Endothelial cell of umbilical vein (primary cell): ENCODE results near the gene IQCE.

Experiments
- CTCF ChIP-seq, 2 donors: IDR thresholded peaks; 1 replicate in 1 of 2; 2 replicates in 1 of 2; pipeline ENCODE4 v1.5.1; 2011; ENCODE audit warnings: low read length in 2 of 2, mild to moderate bottlenecking in 2 of 2, moderate library complexity in 2 of 2, control low read depth in 1 of 2, inconsistent platforms in 1 of 2, low read depth in 1 of 2; ENCODE audit not compliant: insufficient read depth in 1 of 2; ENCODE audit errors: extremely low read depth in 1 of 2
- EZH2 ChIP-seq: IDR thresholded peaks from 2 replicates; pipeline ENCODE4 v1.6.1; 2012; ENCODE audit warnings: borderline replicate concordance, low read depth, mild to moderate bottlenecking, moderate library complexity, low read length, inconsistent platforms; ENCODE audit not compliant: severe bottlenecking
- JUN ChIP-seq: IDR thresholded peaks from 2 replicates; pipeline ENCODE4 v1.6.1; 2011; ENCODE audit warnings: borderline replicate concordance, low read depth; ENCODE audit not compliant: insufficient read length, insufficient read depth
- MAX ChIP-seq: IDR thresholded peaks from 2 replicates; pipeline ENCODE4 v1.6.1; 2011; ENCODE audit not compliant: insufficient read depth, insufficient read length
- MYC ChIP-seq: IDR thresholded peaks from one replicate; pipeline ENCODE4 v1.6.1; 2011; ENCODE audit warnings: mild to moderate bottlenecking, low read depth, low read length
- POLR2A ChIP-seq: IDR thresholded peaks from 2 replicates; pipeline ENCODE4 v1.6.1; 2012; ENCODE audit warnings: low read depth, mild to moderate bottlenecking, control low read depth, low read length
- POLR2AphosphoS5 ChIP-seq: IDR thresholded peaks from 2 replicates; pipeline ENCODE4 v1.6.1; 2012; ENCODE audit warnings: low read depth, mild to moderate bottlenecking, control low read depth, low read length, moderate library complexity; ENCODE audit not compliant: insufficient read depth

GRCh38 chr7:2587134-2587533 is 28.4 kb downstream of the IQCE start:
- no peak for TF ChIP-seq EZH2
- TF ChIP-seq CTCF (IDR thresholded peaks at IDR 0.05; ENCODE audit: extremely low read depth in 1 of 2, insufficient read depth in 1 of 2, low read depth in 1 of 2, low read length in 2 of 2): no peak
- no peak for TF ChIP-seq POLR2A
- no peak for TF ChIP-seq MYC
- TF ChIP-seq POLR2AphosphoS5: no peak
- TF ChIP-seq JUN: no peak
- TF ChIP-seq MAX: no peak
